Activated T-cell treated with anti-CD3 and anti-CD28 coated beads, Interleukin-2, amount 50 U/mL, for 24 hours (primary cell): ENCODE results near the gene ZNF302.
A peak's percentile ranks its signal among the peaks of the same experiment; 100 is the strongest.
"Not testable (repeated sequence)": the region's sequence is repeated elsewhere in the genome, so short reads cannot be mapped to it uniquely, and the experiment has no call there.

Experiments used
- DNase-seq: peaks from one replicate; pipeline ENCODE4 v3.0.0-alpha.2; 2020
- H3K27ac Mint-ChIP-seq: 2 replicates; pipeline ENCODE4 v1.8.0; 2020; ENCODE audit warnings: mild to moderate bottlenecking, mixed read lengths
- H3K27me3 Mint-ChIP-seq: 2 replicates; pipeline ENCODE4 v1.8.0; 2020; ENCODE audit warnings: mixed read lengths
- H3K36me3 Mint-ChIP-seq: 2 replicates; pipeline ENCODE4 v1.8.0; 2020; ENCODE audit warnings: low read depth, mixed read lengths
- H3K4me1 Mint-ChIP-seq: 2 replicates; pipeline ENCODE4 v1.8.0; 2020; ENCODE audit warnings: low read depth, mixed read lengths
- H3K4me3 Mint-ChIP-seq: 2 replicates; pipeline ENCODE4 v1.8.0; 2020; ENCODE audit warnings: mild to moderate bottlenecking, moderate library complexity, mixed read lengths
- H3K9me3 Mint-ChIP-seq: 2 replicates; pipeline ENCODE4 v1.8.0; 2020; ENCODE audit warnings: mixed read lengths

The ZNF302 gene

DNA sequence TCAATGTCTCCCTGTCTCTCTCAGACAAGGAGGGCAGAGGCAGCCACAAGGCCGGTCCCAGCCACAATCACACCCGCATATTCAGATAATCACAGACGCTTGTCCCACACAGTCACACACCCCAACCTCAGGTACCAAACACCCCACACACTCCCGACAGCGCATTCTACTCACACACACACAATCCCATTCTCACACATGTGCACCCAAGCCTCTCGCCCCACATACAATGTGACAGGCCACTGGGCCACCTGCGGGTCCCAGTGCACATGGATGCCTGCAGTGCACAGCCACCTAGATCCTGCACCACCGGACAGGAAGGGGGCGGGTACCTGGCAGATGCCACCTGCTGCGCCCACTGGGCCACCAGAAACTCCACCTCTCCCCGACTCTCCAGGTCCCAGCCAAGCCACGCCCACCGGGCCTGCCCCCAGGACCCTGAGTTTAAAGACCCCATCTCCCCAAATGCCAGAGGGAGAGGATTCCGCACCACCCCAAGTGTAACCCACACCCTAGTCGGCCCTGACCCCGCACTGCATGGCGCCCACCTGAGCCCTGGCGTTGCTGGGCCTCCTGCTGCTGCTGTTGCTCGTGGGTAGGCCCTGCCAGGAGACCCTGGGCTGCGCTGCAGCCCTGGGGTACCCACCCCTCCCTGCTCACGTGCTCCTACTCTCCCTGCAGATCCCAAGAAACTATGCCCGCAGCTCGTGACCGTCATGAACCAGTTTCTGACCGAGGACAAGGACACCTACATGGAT, 11.1 kb upstream of the ZNF302 start:
- Mint-ChIP-seq H3K4me1 (peaks cover 24% of the 10 kb centered on the region), H3K27me3 (no peaks in the 10 kb centered on the region), H3K4me3 (no peak overlapping the region), H3K9me3 (no peaks in the 10 kb centered on the region), H3K36me3 (no peaks in the 10 kb centered on the region), H3K27ac (no peak overlapping the region)
- no peak for DNase-seq

DNA sequence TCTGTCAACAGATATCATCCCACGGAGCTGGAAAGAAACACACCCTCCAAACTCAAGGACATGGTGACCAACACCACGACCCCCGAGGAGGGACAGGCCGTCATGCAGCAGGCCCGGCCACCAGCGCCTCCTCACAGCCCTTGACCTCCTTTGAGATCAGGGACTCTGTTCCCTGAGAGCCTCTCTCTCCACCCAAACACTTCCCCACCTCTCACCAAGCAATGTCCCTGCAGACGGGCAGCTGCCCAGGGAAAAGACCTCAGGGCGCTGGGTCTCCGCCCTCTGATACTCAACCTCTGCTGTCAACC, 10.6 kb upstream of the ZNF302 start:
- H3K4me3 Mint-ChIP-seq, result no peak overlapping the region
- peaks cover 24% of the 10 kb centered on the region for H3K4me1 Mint-ChIP-seq
- no peaks in the 10 kb centered on the region for H3K9me3 Mint-ChIP-seq
- H3K36me3 Mint-ChIP-seq, result no peaks in the 10 kb centered on the region
- H3K27ac Mint-ChIP-seq, result peak overlapping the region; percentile 55
- no peaks in the 10 kb centered on the region for H3K27me3 Mint-ChIP-seq
- no peak for DNase-seq

DNA sequence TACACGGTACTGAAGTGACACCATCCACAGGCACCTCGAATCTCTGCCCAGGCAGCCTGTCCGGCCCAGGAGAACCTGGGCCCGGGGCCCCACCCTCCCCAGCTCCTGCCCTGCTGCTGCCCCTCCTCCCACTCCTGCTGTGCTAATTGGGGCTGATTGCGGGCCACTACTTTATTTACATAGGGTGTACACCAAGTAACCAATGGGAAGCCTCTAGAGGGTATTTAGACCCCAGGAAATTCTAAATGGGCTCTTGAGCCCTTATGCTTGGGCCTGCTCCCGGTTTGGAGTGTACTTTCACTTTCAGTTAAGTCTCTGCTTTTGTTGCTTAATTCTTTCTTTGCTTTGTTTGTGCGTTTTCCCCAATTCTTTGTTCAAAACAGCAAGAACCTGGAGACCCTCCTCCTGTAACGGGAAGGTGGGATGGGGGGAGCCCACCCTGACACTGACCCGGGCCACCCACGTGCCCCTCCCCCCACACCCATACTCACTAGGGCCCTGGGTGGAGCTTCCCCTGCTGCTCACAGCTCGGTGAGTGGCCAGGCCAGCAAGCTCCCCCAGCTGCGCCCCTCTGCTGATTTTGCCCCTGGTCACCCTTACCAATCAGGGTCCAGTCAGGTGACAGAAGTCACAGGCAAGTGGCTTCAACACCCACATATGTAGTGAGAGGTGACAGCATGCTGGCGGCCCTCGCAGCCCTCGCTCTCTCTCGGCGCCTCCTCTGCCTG, 10.0 kb upstream of the ZNF302 start:
- Mint-ChIP-seq H3K27ac (no peak overlapping the region), H3K27me3 (no peaks in the 10 kb centered on the region)

DNA sequence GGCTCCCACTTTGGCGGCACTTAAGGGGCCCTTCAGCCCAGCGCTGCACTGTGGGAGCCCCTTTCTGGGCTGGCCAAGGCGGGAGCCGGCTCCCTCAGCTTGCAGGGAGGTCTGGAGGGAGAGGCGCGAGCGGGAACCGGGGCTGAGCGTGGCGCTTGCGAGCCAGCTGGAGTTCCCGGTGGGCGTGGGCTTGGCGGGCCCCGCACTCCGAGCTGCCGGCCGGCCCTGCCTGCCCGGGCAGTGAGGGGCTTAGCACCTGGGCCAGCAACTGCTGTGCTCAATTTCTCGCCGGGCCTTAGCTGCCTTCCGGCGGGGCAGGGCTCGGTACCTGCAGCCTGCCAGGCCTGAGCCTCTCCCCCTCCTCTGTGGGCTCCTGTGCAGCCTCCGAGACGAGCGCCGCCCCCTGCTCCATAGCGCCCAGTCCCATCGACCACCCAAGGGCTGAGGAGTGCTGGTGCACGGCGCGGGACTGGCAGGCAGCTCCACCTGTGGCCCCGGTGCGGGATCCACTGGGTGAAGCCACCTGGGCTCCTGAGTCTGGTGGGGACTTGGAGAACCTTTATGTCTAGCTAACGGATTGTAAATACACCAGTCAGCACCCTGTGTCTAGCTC, 9.3 kb upstream of the ZNF302 start:
- H3K4me3 Mint-ChIP-seq, H3K27ac Mint-ChIP-seq, H3K9me3 Mint-ChIP-seq, DNase-seq, H3K27me3 Mint-ChIP-seq, H3K36me3 Mint-ChIP-seq: not testable (repeated sequence)
- peaks cover 18% of the 10 kb centered on the region for H3K4me1 Mint-ChIP-seq

More for the DNA sequence above, 10.0 kb upstream of the ZNF302 start:
- peaks cover 24% of the 10 kb centered on the region for H3K4me1 Mint-ChIP-seq
- no peaks in the 10 kb centered on the region for H3K9me3 Mint-ChIP-seq
- H3K36me3 Mint-ChIP-seq, result no peaks in the 10 kb centered on the region
- peak overlapping the region; percentile 41 for H3K4me3 Mint-ChIP-seq
- no peak for DNase-seq

DNA sequence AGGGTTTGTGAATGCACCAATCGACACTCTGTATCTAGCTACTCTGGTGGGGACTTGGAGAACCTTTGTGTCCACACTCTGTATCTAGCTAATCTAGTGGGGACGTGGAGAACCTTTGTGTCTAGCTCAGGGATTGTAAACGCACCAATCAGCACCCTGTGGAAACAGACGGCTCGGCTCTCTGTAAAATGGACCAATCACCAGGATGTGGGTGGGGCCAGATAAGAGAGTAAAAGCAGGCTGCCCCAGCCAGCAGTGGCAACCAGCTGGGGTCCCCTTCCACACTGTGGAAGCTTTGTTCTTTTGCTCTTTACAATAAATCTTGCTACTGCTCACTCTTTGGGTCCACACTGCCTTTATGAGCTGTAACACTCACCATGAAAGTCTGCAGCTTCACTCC, 8.8 kb upstream of the ZNF302 start:
- H3K27ac Mint-ChIP-seq, H3K4me3 Mint-ChIP-seq, H3K36me3 Mint-ChIP-seq, DNase-seq, H3K27me3 Mint-ChIP-seq, H3K9me3 Mint-ChIP-seq: not testable (repeated sequence)
- peaks cover 13% of the 10 kb centered on the region for H3K4me1 Mint-ChIP-seq

DNA sequence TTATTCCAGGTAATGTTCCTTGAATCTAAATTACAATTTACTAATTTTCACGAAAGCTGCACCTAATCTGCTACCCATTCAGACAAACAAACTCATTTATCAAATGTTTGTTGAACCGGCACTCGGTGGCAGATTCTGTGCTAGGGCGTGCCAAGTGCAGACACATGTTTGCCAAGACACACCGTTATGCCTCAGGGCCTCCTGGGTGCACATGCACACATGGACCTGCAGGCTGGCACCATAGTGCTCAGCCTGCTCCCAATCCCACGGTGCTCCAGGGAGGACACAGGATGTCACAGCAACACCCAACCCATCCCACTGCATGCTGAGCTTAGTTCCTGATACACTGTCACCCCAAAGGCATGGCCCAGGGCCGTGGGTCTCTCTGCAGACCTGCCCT, 8.2 kb upstream of the ZNF302 start:
- Mint-ChIP-seq H3K9me3 (no peaks in the 10 kb centered on the region), H3K27me3 (peaks cover 7% of the 10 kb centered on the region), H3K4me3 (no peak overlapping the region), H3K27ac (no peak overlapping the region), H3K36me3 (no peaks in the 10 kb centered on the region), H3K4me1 (peaks cover 15% of the 10 kb centered on the region)
- no peak for DNase-seq

DNA sequence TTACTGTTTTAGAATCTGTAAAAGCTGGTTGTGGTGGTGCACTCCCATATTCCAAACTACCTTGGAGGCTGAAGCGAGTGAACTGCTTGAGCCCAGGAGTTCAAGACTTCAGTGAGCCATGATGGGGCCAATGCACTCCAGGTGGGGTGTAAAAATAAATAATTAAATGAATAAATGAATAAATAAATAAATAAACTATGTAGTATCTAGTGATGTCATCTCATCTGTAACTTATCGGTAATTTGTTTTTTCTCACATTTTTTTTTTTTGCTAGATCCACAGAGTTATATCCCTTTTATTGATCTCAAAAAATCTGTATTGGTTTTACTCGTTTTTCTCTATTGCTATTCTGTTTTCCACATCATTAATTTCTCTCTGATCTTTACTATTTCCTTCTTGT, 5.5 kb upstream of the ZNF302 start:
- no peak overlapping the region for H3K4me3 Mint-ChIP-seq
- H3K27ac Mint-ChIP-seq, result no peak overlapping the region
- peaks cover 10% of the 10 kb centered on the region for H3K27me3 Mint-ChIP-seq
- peaks cover 7% of the 10 kb centered on the region for H3K9me3 Mint-ChIP-seq
- peaks cover 15% of the 10 kb centered on the region for H3K36me3 Mint-ChIP-seq
- peaks cover 22% of the 10 kb centered on the region for H3K4me1 Mint-ChIP-seq
- no peak for DNase-seq

DNA sequence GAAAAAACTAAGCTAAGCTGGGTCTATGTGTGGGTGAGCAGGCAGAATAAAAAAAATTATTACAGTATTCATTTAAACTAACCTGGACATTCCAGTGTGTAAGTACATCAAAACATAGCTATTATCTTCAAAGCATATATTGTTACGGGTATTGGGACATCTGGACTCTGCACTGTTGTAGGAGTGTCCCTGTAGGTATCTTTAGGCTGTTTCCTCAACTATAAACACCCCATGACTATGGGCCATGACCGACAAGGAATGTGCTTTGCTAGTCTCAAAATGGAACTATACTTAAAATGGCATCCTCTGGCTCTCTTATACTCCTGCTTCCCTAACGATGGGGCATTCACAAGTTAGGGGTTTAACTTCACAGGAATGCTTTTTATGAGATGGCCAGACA, 3.9 kb upstream of the ZNF302 start:
- Mint-ChIP-seq H3K36me3 (peaks cover 30% of the 10 kb centered on the region), H3K9me3 (peaks cover 11% of the 10 kb centered on the region), H3K27me3 (peaks cover 10% of the 10 kb centered on the region), H3K4me3 (no peak overlapping the region), H3K4me1 (peaks cover 24% of the 10 kb centered on the region), H3K27ac (no peak overlapping the region)
- DNase-seq, result no peak

DNA sequence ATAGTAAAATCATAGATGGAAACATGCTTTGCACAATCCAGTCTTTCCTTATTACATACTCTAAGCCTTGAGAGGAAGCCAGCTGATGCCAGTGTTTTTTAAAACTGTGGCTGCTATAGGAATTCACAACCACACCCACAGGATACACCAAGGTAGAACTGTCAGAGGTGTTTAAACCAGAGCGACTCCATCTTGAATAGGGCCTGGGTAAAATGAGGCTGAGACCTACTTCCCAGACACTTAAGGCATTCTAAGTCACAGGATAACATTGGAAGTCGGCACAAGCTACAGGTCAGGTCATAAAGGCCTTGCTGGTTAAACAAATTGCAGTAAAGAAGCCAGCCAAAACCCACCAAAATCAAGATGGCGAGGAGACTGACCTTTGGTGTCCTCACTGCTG, 2.2 kb upstream of the ZNF302 start:
- Mint-ChIP-seq H3K9me3 (peaks cover 25% of the 10 kb centered on the region), H3K4me3 (no peak overlapping the region), H3K4me1 (peaks cover 39% of the 10 kb centered on the region), H3K36me3 (peaks cover 47% of the 10 kb centered on the region), H3K27ac (no peak overlapping the region), H3K27me3 (peaks cover 10% of the 10 kb centered on the region)
- no peak for DNase-seq

DNA sequence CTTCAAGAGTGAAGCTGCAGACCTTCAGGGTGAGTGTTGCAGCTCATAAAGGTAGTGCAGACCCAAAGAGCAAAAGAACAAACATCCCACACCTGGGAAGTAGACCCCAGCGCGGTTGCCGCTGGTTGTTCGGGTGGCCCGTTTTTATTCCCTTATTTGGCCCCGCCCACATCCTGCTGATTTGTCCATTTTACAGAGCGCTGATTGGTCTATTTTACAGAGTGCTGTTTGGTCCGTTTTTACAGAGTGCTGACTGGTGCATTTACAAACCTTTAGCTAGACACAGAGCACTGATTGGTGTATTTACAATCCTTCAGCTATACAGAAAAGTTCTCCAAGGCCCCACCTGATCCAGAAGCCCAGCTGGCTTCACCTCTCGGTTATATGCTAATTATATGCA, 1.6 kb upstream of the ZNF302 start:
- Mint-ChIP-seq H3K4me3 (peak overlapping the region; percentile 88), H3K9me3 (peaks cover 31% of the 10 kb centered on the region), H3K27me3 (peaks cover 10% of the 10 kb centered on the region), H3K4me1 (peaks cover 44% of the 10 kb centered on the region), H3K36me3 (peaks cover 54% of the 10 kb centered on the region), H3K27ac (no peak overlapping the region)
- no peak for DNase-seq

DNA sequence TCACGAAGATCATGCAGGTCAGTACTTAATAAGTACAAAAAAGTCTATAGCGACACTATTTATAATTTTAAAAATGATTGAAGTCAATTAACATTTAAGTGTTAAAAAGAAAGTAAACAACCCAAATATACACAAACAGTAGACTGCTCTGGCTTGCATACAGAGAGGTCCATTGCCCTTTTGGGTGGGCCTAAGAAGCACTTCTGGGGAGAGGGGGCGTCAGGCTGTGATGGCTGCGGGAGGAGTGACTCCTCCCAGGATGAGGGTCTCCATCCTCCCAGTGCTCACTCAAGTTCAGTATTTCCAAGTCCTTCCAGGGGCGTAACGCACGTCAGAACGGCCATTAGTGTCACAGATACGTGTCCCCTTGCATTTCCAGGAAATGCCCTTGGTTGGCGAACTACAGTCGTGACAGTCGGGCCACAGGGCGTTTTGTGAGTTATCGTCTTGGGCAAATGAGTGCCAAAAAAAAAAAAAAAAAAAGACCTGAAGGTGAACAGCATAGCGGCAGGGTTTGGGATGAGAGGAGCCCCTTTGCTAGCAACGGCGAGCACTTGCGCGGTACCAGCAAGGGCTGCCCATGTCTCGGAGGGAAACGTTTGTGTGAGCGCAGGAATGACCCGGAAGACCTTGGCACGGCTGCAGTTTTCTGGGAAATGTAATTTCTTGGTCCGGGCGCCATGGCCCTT, 637 bp upstream of the ZNF302 start, which contains the start of gene SCGB2B2:
Gene SCGB2B2 (minus strand): TSS at position 463 of the 689 bp plus-strand sequence. CDS start 82,596 bp downstream, outside the sequence.
- H3K27me3 Mint-ChIP-seq, result peaks cover 10% of the 10 kb centered on the region
- peak within 1 kb of the TSS; percentile 88 for H3K4me3 Mint-ChIP-seq
- H3K4me1 Mint-ChIP-seq, result peaks cover 44% of the 10 kb centered on the region
- H3K9me3 Mint-ChIP-seq, result peaks cover 34% of the 10 kb centered on the region
- peak within 1 kb of the TSS; percentile 99 for H3K27ac Mint-ChIP-seq
- no peak for DNase-seq
- H3K36me3 Mint-ChIP-seq, result peaks cover 63% of the 10 kb centered on the region

DNA sequence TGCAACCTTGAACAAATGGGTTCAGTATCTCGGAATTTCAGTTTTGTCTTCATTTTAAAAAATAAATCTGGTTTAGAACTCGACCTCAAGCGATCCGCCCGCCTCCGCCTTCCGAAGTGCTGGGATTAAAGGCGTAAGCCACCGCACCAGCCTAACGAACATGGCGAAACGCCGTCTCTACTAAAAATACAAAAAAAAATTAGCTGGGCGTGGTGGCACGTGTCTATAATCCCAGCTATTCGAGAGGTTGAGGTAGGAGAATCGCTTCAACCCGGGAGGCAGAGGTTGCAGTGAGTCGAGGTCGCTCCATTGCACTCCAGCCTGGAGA, 571 bp downstream of the ZNF302 start:
- Mint-ChIP-seq H3K4me3 (peak overlapping the region; percentile 88), H3K4me1 (peaks cover 44% of the 10 kb centered on the region), H3K27me3 (peaks cover 10% of the 10 kb centered on the region), H3K36me3 (peaks cover 75% of the 10 kb centered on the region), H3K27ac (peak overlapping the region; percentile 99), H3K9me3 (peaks cover 40% of the 10 kb centered on the region)
- no peak for DNase-seq

DNA sequence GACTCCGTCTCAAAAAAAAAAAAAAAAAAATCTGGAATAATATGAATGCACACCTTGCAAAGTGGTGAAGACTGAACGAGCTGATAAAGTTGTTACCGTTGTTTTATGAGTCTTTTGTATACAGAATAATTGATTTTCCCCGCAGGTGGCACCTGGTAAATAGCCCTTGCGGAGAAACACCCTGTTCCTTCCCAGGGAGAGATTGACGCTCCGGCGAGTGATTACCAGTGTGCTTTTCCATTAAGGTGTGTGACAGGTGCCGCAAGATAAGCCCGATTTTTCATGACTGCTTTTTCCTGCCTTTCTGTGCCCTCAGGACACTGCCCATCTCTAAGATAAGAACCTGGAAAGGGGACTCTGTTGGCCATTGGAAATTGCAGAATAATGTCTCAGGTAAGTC, 943 bp downstream of the ZNF302 start:
- peaks cover 44% of the 10 kb centered on the region for H3K4me1 Mint-ChIP-seq
- peaks cover 10% of the 10 kb centered on the region for H3K27me3 Mint-ChIP-seq
- peaks cover 42% of the 10 kb centered on the region for H3K9me3 Mint-ChIP-seq
- peak overlapping the region; percentile 99 for H3K27ac Mint-ChIP-seq
- peaks cover 79% of the 10 kb centered on the region for H3K36me3 Mint-ChIP-seq
- no peak for DNase-seq
- H3K4me3 Mint-ChIP-seq, result peak overlapping the region; percentile 88

DNA sequence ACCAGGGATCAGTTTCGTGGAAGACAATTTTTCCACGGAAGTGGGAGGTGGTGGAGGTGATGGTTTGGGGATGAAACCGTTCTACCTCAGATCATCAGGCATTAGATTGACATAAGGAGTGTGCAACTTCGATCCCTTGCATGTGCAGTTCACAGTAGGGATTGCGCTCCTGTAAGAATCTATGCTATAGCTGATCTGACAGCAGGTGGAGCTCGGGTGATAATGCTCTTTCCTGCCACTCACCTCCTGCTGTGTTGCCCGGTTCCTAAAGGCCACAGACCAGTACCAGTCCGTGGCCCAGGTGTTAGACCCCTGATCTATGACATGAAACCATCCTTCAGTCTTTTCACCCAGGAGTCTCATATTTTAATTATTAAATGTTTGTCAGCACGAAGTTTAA, 4.0 kb downstream of the ZNF302 start:
- Mint-ChIP-seq H3K27ac (no peak overlapping the region), H3K9me3 (peaks cover 63% of the 10 kb centered on the region), H3K4me3 (no peak overlapping the region), H3K4me1 (peaks cover 33% of the 10 kb centered on the region), H3K27me3 (no peaks in the 10 kb centered on the region), H3K36me3 (peaks cover 97% of the 10 kb centered on the region)
- DNase-seq, result no peak
